PC-9 (cell line): ENCODE data around the gene IL22. TPM values are rescaled to one million over a fixed set of nuclear protein-coding genes. Genes with fewer than 3 reads are reported as not detected.
"Not testable (repeated sequence)": the region's sequence is repeated elsewhere in the genome, so short reads cannot be mapped to it uniquely, and the experiment has no call there.

Source experiments
- BruUV-seq: library from RNA; stranded (reverse); fragments of 400-500 nt; replicated peaks from 2 replicates; lab custom pipeline; 2021; lab: Mats Ljungman, UMichigan
- CTCF ChIA-PET: fragments of 300-600 bp; sonication (Branson Sonifier 250); formaldehyde crosslinking; loops from one replicate; lab custom pipeline; 2022; ENCODE audit warnings: antibody characterized with exemption; lab: Charles Lee
- POLR2A ChIA-PET: fragments of 300-600 bp; sonication (Branson Sonifier 250); formaldehyde crosslinking; loops from one replicate; lab custom pipeline; 2022; ENCODE audit warnings: antibody characterized with exemption; ENCODE audit not compliant: unreplicated experiment; lab: Charles Lee
- DNase-seq, 2 experiments: peaks; one replicate each; pipeline versions ENCODE4 v3.0.0 to v3.0.0-alpha.2; 2015 to 2022; ENCODE audit warnings: mixed read lengths in 1 of 2
- H2AFZ ChIP-seq: fragments of 200-600 bp; sonication (generic); 2 replicates; pipeline ENCODE4 v1.8.1; 2017; ENCODE audit warnings: antibody characterized with exemption
- H3F3A ChIP-seq: fragments of 200-600 bp; sonication (generic); 2 replicates; pipeline ENCODE4 v1.8.1; 2017; ENCODE audit warnings: antibody characterized with exemption, mild to moderate bottlenecking, low read depth; ENCODE audit not compliant: insufficient read depth
- H3K27ac ChIP-seq: fragments of 200-600 bp; sonication (generic); 2 replicates; pipeline ENCODE4 v1.6.1; 2016; ENCODE audit warnings: mixed run types
- H3K27me3 ChIP-seq: fragments of 200-600 bp; sonication (generic); 2 replicates; pipeline ENCODE4 v1.6.1; 2016; ENCODE audit warnings: low read depth, mixed run types; ENCODE audit not compliant: insufficient read depth
- H3K36me3 ChIP-seq: fragments of 200-600 bp; sonication (generic); 2 replicates; pipeline ENCODE4 v1.6.1; 2016; ENCODE audit warnings: low read depth, mixed run types
- H3K4me1 ChIP-seq: fragments of 200-600 bp; sonication (generic); replicated peaks from 2 replicates; pipeline ENCODE4 v1.6.1; 2016; ENCODE audit warnings: mixed run types; ENCODE audit not compliant: insufficient read depth
- H3K4me2 ChIP-seq: fragments of 200-600 bp; sonication (generic); 2 replicates; pipeline ENCODE4 v1.6.1; 2017; ENCODE audit warnings: mixed run types
- H3K4me3 ChIP-seq: fragments of 200-600 bp; sonication (generic); 2 replicates; pipeline ENCODE4 v1.6.1; 2016; ENCODE audit warnings: mixed run types
- H3K79me2 ChIP-seq: fragments of 200-600 bp; sonication (generic); 2 replicates; pipeline ENCODE4 v1.6.1; 2017; ENCODE audit warnings: low read depth, mixed run types
- H3K9me2 ChIP-seq: fragments of 200-600 bp; sonication (generic); 2 replicates; pipeline ENCODE4 v1.8.1; 2017; ENCODE audit warnings: mild to moderate bottlenecking; ENCODE audit not compliant: insufficient read depth
- H3K9me3 ChIP-seq: fragments of 200-600 bp; sonication (generic); 2 replicates; pipeline ENCODE4 v1.8.1; 2016; ENCODE audit warnings: low read depth; ENCODE audit not compliant: insufficient read depth
- H4K20me1 ChIP-seq: fragments of 200-600 bp; sonication (generic); 2 replicates; pipeline ENCODE4 v1.8.1; 2017; ENCODE audit not compliant: insufficient read depth
- CTCF ChIP-seq: fragments of 200-600 bp; sonication (generic); conservative IDR thresholded peaks from 2 replicates; pipeline ENCODE4 v1.6.1; 2017; ENCODE audit warnings: mixed run types, antibody characterized with exemption, mild to moderate bottlenecking, moderate library complexity
- EZH2 ChIP-seq: fragments of 200-600 bp; sonication (generic); IDR thresholded peaks from 2 replicates; pipeline ENCODE4 v1.8.0; 2017; ENCODE audit warnings: antibody characterized with exemption, low read depth
- intact Hi-C: fragments of 100-400 bp; cut with micrococcal nuclease; formaldehyde crosslinking; loops from one replicate; pipeline ENCODE4 v1.10.0; 2022; ENCODE audit not compliant: unreplicated experiment
- total RNA-seq: library from RNA; stranded (reverse); gene quantifications from 2 replicates; pipeline ENCODE4 v1.2.3, GENCODE V29; 2021

IL22 gene
- total RNA-seq, 1 experiment from 2014 or later: not detected

GRCh38 chr12:68222326-68222725 lies 31.1 kb downstream of the IL22 start:
- H3K4me3 ChIP-seq: no peak overlapping the region
- no peaks in the 10 kb centered on the region for H3K9me2 ChIP-seq
- no peaks in the 10 kb centered on the region for H4K20me1 ChIP-seq
- H3K27ac ChIP-seq: no peak overlapping the region
- no peaks in the 10 kb centered on the region for H3K9me3 ChIP-seq
- ChIA-PET POLR2A (no interaction called here), CTCF (interaction anchor here (1.8 kb wide), 1 partner anchor 181 kb away, joined by 5 read pairs; no protein-coding TSS in a partner anchor)
- 0 out of 2 replicates have a peak, but pooled peaks cover 3% of the 10 kb centered on the region for H3F3A ChIP-seq
- 0 out of 2 replicates have a peak, but pooled peaks cover 11% of the 10 kb centered on the region for H3K4me1 ChIP-seq
- no peak for TF ChIP-seq EZH2
- no peak for TF ChIP-seq CTCF
- H3K79me2 ChIP-seq: no peaks in the 10 kb centered on the region
- intact Hi-C loops: loop anchor here (2.0 to 5.0 kb wide), 2 partner anchors 182 to 465 kb away; partner anchors contain the start of gene NUP107
- BruUV-seq: no TSS peak
- DNase-seq: no peak
- H3K36me3 ChIP-seq: no peaks in the 10 kb centered on the region
- no peaks in the 10 kb centered on the region for H3K27me3 ChIP-seq
- 0 out of 2 replicates have a peak overlapping the region, but pooled peaks have one; percentile 59 for H3K4me2 ChIP-seq
- H2AFZ ChIP-seq: no peak overlapping the region

GRCh38 chr12:68221497-68221896 lies 31.9 kb downstream of the IL22 start:
- no peak overlapping the region for H2AFZ ChIP-seq
- no TSS peak for BruUV-seq
- H3K36me3 ChIP-seq: no peaks in the 10 kb centered on the region
- H3K4me1 ChIP-seq: 0 out of 2 replicates have a peak, but pooled peaks cover 11% of the 10 kb centered on the region
- TF ChIP-seq CTCF (no peak), EZH2 (no peak)
- POLR2A ChIA-PET: no interaction called here
- H3K79me2 ChIP-seq: no peaks in the 10 kb centered on the region
- H3K9me2 ChIP-seq: no peaks in the 10 kb centered on the region
- no peak overlapping the region for H3K4me3 ChIP-seq
- intact Hi-C loops: loop anchor here (5.0 kb wide), 1 partner anchor 466 kb away; the partner anchor contains the start of gene NUP107
- CTCF ChIA-PET: no interaction called here
- no peak for DNase-seq
- H3K27ac ChIP-seq: no peak overlapping the region
- H3K27me3 ChIP-seq: no peaks in the 10 kb centered on the region
- H3K4me2 ChIP-seq: no peak overlapping the region
- no peaks in the 10 kb centered on the region for H3K9me3 ChIP-seq
- H3F3A ChIP-seq: 0 out of 2 replicates have a peak, but pooled peaks cover 3% of the 10 kb centered on the region
- no peaks in the 10 kb centered on the region for H4K20me1 ChIP-seq

- intact Hi-C loops: no loop called here
- Histone ChIP-seq H3K36me3 (no peaks in the 10 kb centered on the region), H3K4me2 (no peak overlapping the region), H3K9me2 (no peaks in the 10 kb centered on the region), H3F3A (no peaks in the 10 kb centered on the region), H3K27ac (no peak overlapping the region), H2AFZ (no peak overlapping the region), H3K27me3 (no peaks in the 10 kb centered on the region), H3K4me1 (no peaks in the 10 kb centered on the region), H3K4me3 (no peak overlapping the region), H4K20me1 (no peaks in the 10 kb centered on the region), H3K79me2 (no peaks in the 10 kb centered on the region), H3K9me3 (no peaks in the 10 kb centered on the region)
- ChIA-PET POLR2A (no interaction called here), CTCF (no interaction called here)
- DNase-seq: no peak
- no peak for TF ChIP-seq CTCF
- no TSS peak for BruUV-seq
Observed at GRCh38 chr12:68210875-68211274, 42.5 kb downstream of the IL22 start.

- not testable (repeated sequence) for H3K9me3 ChIP-seq
Observed at GRCh38 chr12:68209048-68209728, 44.2 kb downstream of the IL22 start.

More at GRCh38 chr12:68209048-68209728, 44.2 kb downstream of the IL22 start:
- intact Hi-C loops, H3K36me3 ChIP-seq, H3K27ac ChIP-seq, CTCF ChIA-PET, H3K79me2 ChIP-seq, H3K9me2 ChIP-seq, POLR2A ChIA-PET, DNase-seq, H4K20me1 ChIP-seq, H3K27me3 ChIP-seq, H3K4me1 ChIP-seq, H3K4me3 ChIP-seq, H2AFZ ChIP-seq, H3K4me2 ChIP-seq, H3F3A ChIP-seq, BruUV-seq: not testable (repeated sequence)
